ENCODE measurements around the gene DNAH3.

- TF ChIP-seq, protein P1, sequence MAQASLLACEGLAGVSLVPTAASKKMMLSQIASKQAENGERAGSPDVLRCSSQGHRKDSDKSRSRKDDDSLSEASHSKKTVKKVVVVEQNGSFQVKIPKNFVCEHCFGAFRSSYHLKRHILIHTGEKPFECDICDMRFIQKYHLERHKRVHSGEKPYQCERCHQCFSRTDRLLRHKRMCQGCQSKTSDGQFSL (CRISPR knock-in tag; IDR thresholded peaks at IDR 0.05): no peak
- TF ChIP-seq ZFP41 (CRISPR knock-in tag; IDR thresholded peaks at IDR 0.05; ENCODE audit: borderline replicate concordance): no peak
Measured at GRCh38 chr16:21125191-21125590, 25.5 kb downstream of the DNAH3 start.

Measured in HepG2 (cell line).